ENCODE measurements around the gene ARNT2. TPM values are rescaled to one million over a fixed set of nuclear protein-coding genes. Genes with fewer than 3 reads are reported as not detected.

ARNT2 gene
- total RNA-seq, 1 donor from 2014 or later, result 72.4 TPM

DNA sequence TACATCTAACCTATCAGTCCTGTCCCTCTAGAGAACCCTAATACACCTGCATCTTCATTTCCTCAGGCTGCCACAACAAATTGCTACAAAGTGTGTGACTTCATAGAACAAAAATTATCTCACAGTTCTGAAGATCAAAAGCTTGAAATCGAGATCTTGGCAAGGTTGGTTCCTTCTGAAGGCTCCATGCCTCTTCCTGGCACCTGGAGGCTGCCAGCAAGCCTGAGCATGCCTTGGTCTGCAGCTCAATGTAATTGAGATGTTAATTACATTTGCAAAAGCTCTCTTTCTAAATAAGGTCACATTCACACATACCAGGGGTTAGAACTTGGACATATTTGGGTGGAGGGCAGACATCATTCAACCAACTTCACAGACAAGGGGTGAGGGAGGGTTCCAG lies 204.5 kb downstream of the ARNT2 start:
- Mint-ChIP-seq H3K4me1 (ENCODE audit: unreplicated experiment) (peaks cover 46% of the 10 kb centered on the region), H3K27me3 (ENCODE audit: unreplicated experiment) (no peaks in the 10 kb centered on the region), H3K36me3 (ENCODE audit: unreplicated experiment) (no peaks in the 10 kb centered on the region), H3K27ac (ENCODE audit: unreplicated experiment) (no peak overlapping the region), H3K4me3 (ENCODE audit: unreplicated experiment) (no peak overlapping the region), H3K9me3 (ENCODE audit: unreplicated experiment) (no peaks in the 10 kb centered on the region)
- TF ChIP-seq, protein P1, sequence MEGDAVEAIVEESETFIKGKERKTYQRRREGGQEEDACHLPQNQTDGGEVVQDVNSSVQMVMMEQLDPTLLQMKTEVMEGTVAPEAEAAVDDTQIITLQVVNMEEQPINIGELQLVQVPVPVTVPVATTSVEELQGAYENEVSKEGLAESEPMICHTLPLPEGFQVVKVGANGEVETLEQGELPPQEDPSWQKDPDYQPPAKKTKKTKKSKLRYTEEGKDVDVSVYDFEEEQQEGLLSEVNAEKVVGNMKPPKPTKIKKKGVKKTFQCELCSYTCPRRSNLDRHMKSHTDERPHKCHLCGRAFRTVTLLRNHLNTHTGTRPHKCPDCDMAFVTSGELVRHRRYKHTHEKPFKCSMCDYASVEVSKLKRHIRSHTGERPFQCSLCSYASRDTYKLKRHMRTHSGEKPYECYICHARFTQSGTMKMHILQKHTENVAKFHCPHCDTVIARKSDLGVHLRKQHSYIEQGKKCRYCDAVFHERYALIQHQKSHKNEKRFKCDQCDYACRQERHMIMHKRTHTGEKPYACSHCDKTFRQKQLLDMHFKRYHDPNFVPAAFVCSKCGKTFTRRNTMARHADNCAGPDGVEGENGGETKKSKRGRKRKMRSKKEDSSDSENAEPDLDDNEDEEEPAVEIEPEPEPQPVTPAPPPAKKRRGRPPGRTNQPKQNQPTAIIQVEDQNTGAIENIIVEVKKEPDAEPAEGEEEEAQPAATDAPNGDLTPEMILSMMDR (IDR thresholded peaks at IDR 0.05), result no peak
- DNase-seq (ENCODE audit: extremely low spot score, unreplicated experiment), result peak; percentile 13

DNA sequence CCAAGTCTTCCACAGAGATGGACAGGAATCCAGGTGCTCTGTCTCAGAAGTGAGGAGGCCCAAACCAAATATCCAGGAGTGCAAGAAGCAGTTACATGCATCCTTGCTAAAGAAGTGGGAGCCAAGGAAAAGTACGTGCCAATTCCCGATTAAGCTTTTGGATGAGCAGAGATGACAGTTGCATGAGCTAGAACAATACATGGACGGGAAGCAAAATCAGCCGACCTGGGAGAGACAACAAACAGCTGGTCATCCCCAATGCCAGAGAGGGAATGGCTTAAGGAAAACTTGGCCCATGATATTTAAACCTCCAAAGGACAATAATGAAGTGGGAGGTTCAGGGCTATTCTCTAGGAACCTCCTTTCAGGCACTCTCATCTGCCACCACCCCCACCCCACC lies 204.9 kb downstream of the ARNT2 start:
- Mint-ChIP-seq H3K27ac (ENCODE audit: unreplicated experiment) (no peak overlapping the region), H3K4me1 (ENCODE audit: unreplicated experiment) (peaks cover 49% of the 10 kb centered on the region), H3K9me3 (ENCODE audit: unreplicated experiment) (no peaks in the 10 kb centered on the region), H3K27me3 (ENCODE audit: unreplicated experiment) (no peaks in the 10 kb centered on the region), H3K36me3 (ENCODE audit: unreplicated experiment) (no peaks in the 10 kb centered on the region), H3K4me3 (ENCODE audit: unreplicated experiment) (no peak overlapping the region)
- TF ChIP-seq, protein P1 (IDR thresholded peaks at IDR 0.05), result no peak
- peak; percentile 15 for DNase-seq (ENCODE audit: extremely low spot score, unreplicated experiment)

DNA sequence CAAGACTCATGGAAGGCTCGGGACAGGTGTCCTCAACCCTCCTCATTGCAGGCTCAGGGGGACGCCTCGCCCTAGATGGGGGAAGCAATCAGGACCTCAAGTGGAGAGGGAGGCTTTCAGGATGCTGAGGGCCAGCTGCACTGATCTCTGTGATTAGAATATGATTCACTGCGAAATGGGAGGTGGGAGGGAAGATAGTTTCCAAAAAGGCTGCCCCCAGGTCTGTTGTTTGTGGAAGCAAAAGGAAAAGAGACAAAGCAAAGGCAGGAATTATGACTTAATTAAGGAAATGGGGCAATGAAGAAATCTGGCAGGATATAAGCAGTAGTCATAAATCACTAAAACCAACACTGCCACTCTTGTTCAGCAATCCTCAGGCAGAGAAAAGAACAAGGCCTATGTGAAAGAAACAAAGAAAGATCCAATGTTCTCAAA lies 205.3 kb downstream of the ARNT2 start:
- Mint-ChIP-seq H3K9me3 (ENCODE audit: unreplicated experiment) (no peaks in the 10 kb centered on the region), H3K4me1 (ENCODE audit: unreplicated experiment) (peaks cover 45% of the 10 kb centered on the region), H3K4me3 (ENCODE audit: unreplicated experiment) (no peak overlapping the region), H3K27me3 (ENCODE audit: unreplicated experiment) (no peaks in the 10 kb centered on the region), H3K36me3 (ENCODE audit: unreplicated experiment) (no peaks in the 10 kb centered on the region), H3K27ac (ENCODE audit: unreplicated experiment) (no peak overlapping the region)
- DNase-seq (ENCODE audit: extremely low spot score, unreplicated experiment), result peak; percentile 56
- TF ChIP-seq, protein P1 (IDR thresholded peaks at IDR 0.05), result no peak

GRCh38 chr15:80611543-80612080 lies 207.4 kb downstream of the ARNT2 start:
- Mint-ChIP-seq H3K4me3 (ENCODE audit: unreplicated experiment) (no peak overlapping the region), H3K36me3 (ENCODE audit: unreplicated experiment) (no peaks in the 10 kb centered on the region), H3K9me3 (ENCODE audit: unreplicated experiment) (no peaks in the 10 kb centered on the region)

GRCh38 chr15:80612118-80612823 lies 208.1 kb downstream of the ARNT2 start:
- Mint-ChIP-seq H3K27ac (ENCODE audit: unreplicated experiment) (no peak overlapping the region), H3K9me3 (ENCODE audit: unreplicated experiment) (no peaks in the 10 kb centered on the region), H3K36me3 (ENCODE audit: unreplicated experiment) (no peaks in the 10 kb centered on the region), H3K4me1 (ENCODE audit: unreplicated experiment) (peaks cover 34% of the 10 kb centered on the region), H3K27me3 (ENCODE audit: unreplicated experiment) (no peaks in the 10 kb centered on the region), H3K4me3 (ENCODE audit: unreplicated experiment) (no peak overlapping the region)
- TF ChIP-seq, protein P1 (IDR thresholded peaks at IDR 0.05), result no peak
- DNase-seq (ENCODE audit: extremely low spot score, unreplicated experiment), result peak; percentile 11

More at GRCh38 chr15:80611543-80612080, 207.4 kb downstream of the ARNT2 start:
- DNase-seq (ENCODE audit: extremely low spot score, unreplicated experiment), result peak; percentile 63
- Mint-ChIP-seq H3K27ac (ENCODE audit: unreplicated experiment) (no peak overlapping the region), H3K4me1 (ENCODE audit: unreplicated experiment) (peaks cover 39% of the 10 kb centered on the region), H3K27me3 (ENCODE audit: unreplicated experiment) (no peaks in the 10 kb centered on the region)
- TF ChIP-seq, protein P1 (IDR thresholded peaks at IDR 0.05), result no peak
